ENCODE results near the gene FUT1. TPM values are rescaled to one million over a fixed set of nuclear protein-coding genes. Genes with fewer than 3 reads are reported as not detected.
A peak's percentile ranks its signal among the peaks of the same experiment; 100 is the strongest.
"Not testable (repeated sequence)": the region's sequence is repeated elsewhere in the genome, so short reads cannot be mapped to it uniquely, and the experiment has no call there.

Gene FUT1
- total RNA-seq, 2 donors from 2014 or later, result 0.07 to 0.16 TPM

DNA sequence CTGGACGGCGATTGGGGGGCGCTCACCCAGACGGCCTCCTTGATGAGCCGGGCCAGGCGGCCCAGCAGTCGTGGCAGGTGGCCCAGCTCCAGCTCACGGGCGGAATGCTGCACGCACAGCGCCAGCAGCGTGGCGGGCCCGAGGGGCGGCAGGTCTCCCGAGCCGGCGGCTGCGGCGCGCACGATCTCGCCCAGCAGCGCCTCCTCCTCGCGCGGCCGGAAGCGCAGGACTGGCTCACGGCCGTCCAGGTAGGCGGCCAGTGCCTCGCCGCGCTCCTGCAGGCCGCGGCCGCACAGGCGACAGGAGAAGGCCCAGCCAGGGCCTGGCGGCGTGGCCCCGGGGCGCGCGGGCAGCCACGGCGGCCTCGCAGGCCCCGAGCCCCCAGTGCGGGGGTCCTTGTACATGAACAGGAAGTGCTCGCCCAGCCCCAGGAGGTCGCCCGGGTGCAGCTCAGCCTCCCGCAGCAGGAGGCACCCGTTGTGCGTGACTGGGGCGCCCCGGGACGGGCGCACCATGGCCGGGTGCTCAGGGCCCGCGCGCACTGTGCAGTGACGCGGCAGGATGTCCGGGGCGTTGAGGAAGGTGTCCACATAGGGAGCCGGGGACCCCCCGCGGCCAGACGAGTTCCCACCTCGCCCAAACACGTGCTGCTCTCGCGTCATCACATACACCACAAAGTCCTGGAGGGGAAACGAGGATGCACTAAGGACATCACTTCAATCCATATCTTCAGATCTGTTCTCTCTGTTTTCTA, 23.4 kb downstream of the FUT1 start:
- H3K9me3 ChIP-seq (ENCODE audit: control insufficient read depth, low read length, poor library complexity, severe bottlenecking), result no peaks in the 10 kb centered on the region
- Mint-ChIP-seq H3K36me3 (ENCODE audit: low read depth) (peaks cover 6% of the 10 kb centered on the region), H3K27me3 (peaks cover 8% of the 10 kb centered on the region), H3K4me1 (peaks cover 10% of the 10 kb centered on the region), H3K4me3 (no peak overlapping the region), H3K27ac (no peak overlapping the region)
- no peak for ATAC-seq
- no peak for DNase-seq

GRCh38 chr19:48726556-48726955, 25.9 kb downstream of the FUT1 start:
- Mint-ChIP-seq H3K27ac (no peak overlapping the region), H3K27me3 (no peaks in the 10 kb centered on the region), H3K36me3 (ENCODE audit: low read depth) (peaks cover 6% of the 10 kb centered on the region), H3K4me1 (peaks cover 10% of the 10 kb centered on the region), H3K4me3 (no peak overlapping the region)
- H3K9me3 ChIP-seq (ENCODE audit: control insufficient read depth, low read length, poor library complexity, severe bottlenecking), result no peaks in the 10 kb centered on the region
- ATAC-seq (peak; percentile 66), DNase-seq (no peak)

GRCh38 chr19:48724796-48725753, 27.4 kb downstream of the FUT1 start:
- peaks cover 6% of the 10 kb centered on the region for H3K36me3 Mint-ChIP-seq (ENCODE audit: low read depth)
- peak overlapping the region; percentile 0 for H3K27ac Mint-ChIP-seq
- no peaks in the 10 kb centered on the region for H3K27me3 Mint-ChIP-seq
- ATAC-seq (peak; percentile 46), DNase-seq (no peak)
- H3K4me1 Mint-ChIP-seq, result peaks cover 18% of the 10 kb centered on the region
- no peaks in the 10 kb centered on the region for H3K9me3 ChIP-seq (ENCODE audit: control insufficient read depth, low read length, poor library complexity, severe bottlenecking)
- peak overlapping the region; percentile 34 for H3K4me3 Mint-ChIP-seq

- H3K4me1 Mint-ChIP-seq, result peaks cover 20% of the 10 kb centered on the region
- no peak for DNase-seq
- no peak overlapping the region for H3K27ac Mint-ChIP-seq
- no peak for ATAC-seq
- no peaks in the 10 kb centered on the region for H3K27me3 Mint-ChIP-seq
- H3K4me3 Mint-ChIP-seq, result no peak overlapping the region
- peaks cover 4% of the 10 kb centered on the region for H3K36me3 Mint-ChIP-seq (ENCODE audit: low read depth)
- H3K9me3 ChIP-seq (ENCODE audit: control insufficient read depth, low read length, poor library complexity, severe bottlenecking), result no peaks in the 10 kb centered on the region
These were observed 30.2 kb downstream of the FUT1 start for GRCh38 chr19:48722196-48722708.

DNA sequence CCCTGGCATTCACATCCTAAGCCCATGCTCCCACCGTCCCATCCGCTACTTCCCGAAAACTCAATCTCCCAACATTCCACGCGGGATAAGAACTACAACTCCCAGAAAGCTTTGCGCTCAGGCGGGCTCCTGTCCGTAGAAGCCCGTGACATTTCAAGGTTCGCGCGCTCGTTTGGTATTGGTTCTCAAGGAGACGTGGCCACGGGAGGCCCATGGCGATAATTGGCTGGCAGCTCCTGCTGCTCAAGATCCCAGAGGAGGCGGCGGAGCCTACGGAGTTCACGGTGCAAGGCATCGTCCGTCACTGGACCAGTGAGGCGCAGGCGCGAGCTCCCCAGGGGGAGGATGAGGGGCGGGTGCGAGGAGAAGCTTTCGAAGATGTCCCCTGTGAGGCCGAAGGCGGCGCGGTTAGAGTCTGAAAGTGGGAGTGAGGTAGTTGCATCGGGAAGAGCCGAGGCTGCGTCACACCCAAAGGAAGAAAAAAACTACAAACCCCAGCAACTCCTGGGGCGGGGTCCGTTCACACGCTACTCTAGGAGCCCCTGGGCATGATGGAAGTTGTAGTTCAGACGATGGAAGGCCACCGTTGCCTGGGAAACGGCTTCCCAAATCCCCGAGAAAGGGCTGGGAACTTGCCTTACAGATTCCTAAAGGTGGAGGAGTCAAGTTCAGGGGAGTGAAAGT, 31.7 kb downstream of the FUT1 start:
- Mint-ChIP-seq H3K36me3 (ENCODE audit: low read depth) (no peaks in the 10 kb centered on the region), H3K27ac (peak overlapping the region; percentile 93), H3K4me1 (peaks cover 16% of the 10 kb centered on the region), H3K4me3 (peak overlapping the region; percentile 94), H3K27me3 (no peaks in the 10 kb centered on the region)
- DNase-seq (peak; percentile 77 to 85 (median 82)), ATAC-seq (peak; percentile 91)
- no peaks in the 10 kb centered on the region for H3K9me3 ChIP-seq (ENCODE audit: control insufficient read depth, low read length, poor library complexity, severe bottlenecking)

- H3K4me3 Mint-ChIP-seq, result peak overlapping the region; percentile 94
- peaks cover 15% of the 10 kb centered on the region for H3K4me1 Mint-ChIP-seq
- ATAC-seq, result peak; percentile 1
- no peaks in the 10 kb centered on the region for H3K36me3 Mint-ChIP-seq (ENCODE audit: low read depth)
- no peaks in the 10 kb centered on the region for H3K27me3 Mint-ChIP-seq
- peak overlapping the region; percentile 93 for H3K27ac Mint-ChIP-seq
- no peak for DNase-seq
- no peaks in the 10 kb centered on the region for H3K9me3 ChIP-seq (ENCODE audit: control insufficient read depth, low read length, poor library complexity, severe bottlenecking)
These were observed 32.2 kb downstream of the FUT1 start for GRCh38 chr19:48720251-48720612.

DNA sequence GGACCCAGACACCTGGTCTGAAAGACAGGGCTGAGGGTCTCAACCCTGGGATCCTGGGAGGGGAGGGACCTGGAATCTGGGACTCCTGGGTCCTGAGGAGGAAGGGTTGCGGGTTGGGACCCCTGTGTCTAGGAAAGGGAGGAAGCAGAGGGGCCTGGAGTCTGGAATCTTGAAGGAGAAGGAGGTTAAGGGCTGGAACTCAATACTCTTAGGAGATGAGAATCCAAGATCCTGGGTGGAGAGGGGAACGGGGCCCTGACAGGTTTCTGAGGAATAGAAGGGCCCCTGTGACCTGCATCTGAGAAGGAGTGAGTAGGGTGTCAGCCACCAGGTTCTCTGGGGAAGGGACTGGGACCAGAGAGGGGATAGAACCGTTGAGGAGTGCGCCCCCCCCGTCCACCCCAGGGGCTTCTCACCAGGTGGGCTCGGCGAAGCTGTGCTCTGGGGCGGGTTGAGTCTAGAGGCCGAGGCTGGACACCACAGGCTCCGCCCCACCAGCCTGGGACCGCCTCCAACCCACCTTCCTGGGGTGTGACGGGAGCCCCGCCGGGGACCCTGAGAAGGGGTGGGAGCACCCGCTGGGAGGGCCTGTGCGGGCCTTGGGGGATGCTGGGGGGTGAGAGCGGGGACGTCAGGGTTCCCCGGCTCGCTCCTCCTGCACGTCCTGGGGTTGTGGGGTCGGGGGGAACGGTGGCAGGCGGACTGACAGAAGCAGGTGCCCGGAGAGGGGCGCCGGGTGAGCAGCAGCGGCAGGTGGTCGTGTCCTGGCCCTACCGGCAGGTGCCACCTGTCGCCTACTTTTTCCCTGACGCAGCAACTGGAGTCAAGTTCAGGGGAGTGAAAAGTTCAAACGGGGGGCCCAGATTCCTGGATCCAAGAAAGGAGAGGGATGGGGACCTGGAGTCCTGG, 32.9 kb downstream of the FUT1 start, which contains the start of gene MAMSTR:
TSS of gene MAMSTR (minus strand) at position 463 of the 909 bp plus-strand sequence. CDS start 694 bp downstream, outside the sequence.
- H3K27ac Mint-ChIP-seq, result peak within 1 kb of the TSS; percentile 93
- H3K36me3 Mint-ChIP-seq (ENCODE audit: low read depth), result no peaks in the 10 kb centered on the region
- ATAC-seq (no peak), DNase-seq (no peak)
- H3K27me3 Mint-ChIP-seq, result no peaks in the 10 kb centered on the region
- peak within 1 kb of the TSS; percentile 94 for H3K4me3 Mint-ChIP-seq
- peaks cover 14% of the 10 kb centered on the region for H3K4me1 Mint-ChIP-seq
- no peaks in the 10 kb centered on the region for H3K9me3 ChIP-seq (ENCODE audit: control insufficient read depth, low read length, poor library complexity, severe bottlenecking)

- DNase-seq (no peak), ATAC-seq (no peak)
- no peak overlapping the region for H3K27ac Mint-ChIP-seq
- no peaks in the 10 kb centered on the region for H3K36me3 Mint-ChIP-seq (ENCODE audit: low read depth)
- H3K4me3 Mint-ChIP-seq, result peak overlapping the region; percentile 39
- H3K4me1 Mint-ChIP-seq, result peaks cover 18% of the 10 kb centered on the region
- H3K27me3 Mint-ChIP-seq, result no peaks in the 10 kb centered on the region
- no peaks in the 10 kb centered on the region for H3K9me3 ChIP-seq (ENCODE audit: control insufficient read depth, low read length, poor library complexity, severe bottlenecking)
These were observed 33.7 kb downstream of the FUT1 start for GRCh38 chr19:48718711-48719231.

GRCh38 chr19:48718106-48718505, 34.3 kb downstream of the FUT1 start:
- not testable (repeated sequence) for H3K4me3 Mint-ChIP-seq, H3K27ac Mint-ChIP-seq
- H3K4me1 Mint-ChIP-seq, result peaks cover 19% of the 10 kb centered on the region

GRCh38 chr19:48716562-48717291, 35.7 kb downstream of the FUT1 start:
- no peak overlapping the region for H3K27ac Mint-ChIP-seq
- no peaks in the 10 kb centered on the region for H3K9me3 ChIP-seq (ENCODE audit: control insufficient read depth, low read length, poor library complexity, severe bottlenecking)
- ATAC-seq, result no peak
- peaks cover 25% of the 10 kb centered on the region for H3K4me1 Mint-ChIP-seq
- H3K4me3 Mint-ChIP-seq, result peak overlapping the region; percentile 25
- DNase-seq, result no peak
- H3K36me3 Mint-ChIP-seq (ENCODE audit: low read depth), result no peaks in the 10 kb centered on the region
- H3K27me3 Mint-ChIP-seq, result no peaks in the 10 kb centered on the region

More at GRCh38 chr19:48718106-48718505, 34.3 kb downstream of the FUT1 start:
- DNase-seq; H3K27me3 Mint-ChIP-seq; H3K9me3 ChIP-seq (ENCODE audit: control insufficient read depth, low read length, poor library complexity, severe bottlenecking); H3K36me3 Mint-ChIP-seq (ENCODE audit: low read depth); ATAC-seq: not testable (repeated sequence)

DNA sequence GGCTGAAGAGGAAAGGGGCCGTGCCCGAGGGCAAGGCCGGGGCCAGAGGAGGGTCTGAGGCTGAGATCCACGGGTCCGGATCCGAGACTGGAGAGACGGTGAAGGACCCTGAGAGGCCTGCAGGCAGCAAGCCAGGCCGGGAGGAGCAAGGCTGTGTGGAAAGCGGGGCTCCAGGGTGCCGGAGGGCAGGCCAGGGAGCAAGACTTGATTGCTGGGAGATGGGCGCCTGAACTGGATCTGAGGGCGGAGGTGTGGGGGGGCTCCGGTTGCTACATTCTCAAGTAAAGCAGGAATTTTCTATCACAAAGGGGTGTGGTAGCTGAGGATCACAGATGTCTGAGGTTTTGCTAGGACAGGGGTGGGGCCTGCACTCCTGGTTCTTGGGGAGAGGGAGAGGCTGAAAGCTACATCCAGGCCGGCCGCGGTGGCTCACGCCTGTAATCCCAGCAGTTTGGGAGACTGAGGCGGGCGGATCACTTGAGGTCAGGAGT, 36.7 kb downstream of the FUT1 start:
- H3K9me3 ChIP-seq (ENCODE audit: control insufficient read depth, low read length, poor library complexity, severe bottlenecking), result no peaks in the 10 kb centered on the region
- H3K27ac Mint-ChIP-seq, result no peak overlapping the region
- H3K27me3 Mint-ChIP-seq, result no peaks in the 10 kb centered on the region
- peaks cover 21% of the 10 kb centered on the region for H3K4me1 Mint-ChIP-seq
- ATAC-seq (no peak), DNase-seq (no peak)
- H3K4me3 Mint-ChIP-seq, result no peak overlapping the region
- H3K36me3 Mint-ChIP-seq (ENCODE audit: low read depth), result no peaks in the 10 kb centered on the region

Measured in T-helper 17 cell (primary cell).